HepG2 (cell line): Measurements from ENCODE around the gene GDPD1. TPM values are rescaled to one million over a fixed set of nuclear protein-coding genes. Genes with fewer than 3 reads are reported as not detected.

Source experiments
- CEBPG ChIP-seq: IDR thresholded peaks from 2 replicates; pipeline ENCODE4 v1.6.1; 2016
- DNMT1 ChIP-seq: sonication (generic); formaldehyde crosslinking; IDR thresholded peaks from 2 replicates; pipeline ENCODE4 v1.5.1; 2020; ENCODE audit warnings: mild to moderate bottlenecking, missing genetic modification reagents
- ESRRA ChIP-seq: sonication (generic); formaldehyde crosslinking; IDR thresholded peaks from 2 replicates; pipeline ENCODE4 v1.5.1; 2020; ENCODE audit warnings: mild to moderate bottlenecking, low read depth, missing genetic modification reagents
- ETV5 ChIP-seq: IDR thresholded peaks from 2 replicates; pipeline ENCODE4 v1.6.1; 2018; ENCODE audit warnings: missing biosample characterization, missing genetic modification reagents, inconsistent platforms, borderline replicate concordance
- ISL2 ChIP-seq: sonication (generic); formaldehyde crosslinking; IDR thresholded peaks from 2 replicates; pipeline ENCODE4 v1.5.0; 2020; ENCODE audit warnings: missing genetic modification reagents
- MLXIP ChIP-seq: sonication (generic); formaldehyde crosslinking; IDR thresholded peaks from 2 replicates; pipeline ENCODE4 v1.9.0; 2021; ENCODE audit warnings: missing genetic modification reagents, borderline replicate concordance
- MXI1 ChIP-seq: IDR thresholded peaks from 3 replicates; pipeline ENCODE4 v1.6.1; 2012; ENCODE audit warnings: low read depth, low read length, inconsistent platforms, borderline replicate concordance
- SMARCC2 ChIP-seq: fragments of 450-650 bp; IDR thresholded peaks from 2 replicates; pipeline ENCODE4 v1.6.1; 2017; ENCODE audit warnings: antibody characterized with exemption, mild to moderate bottlenecking
- SOX6 ChIP-seq, 2 experiments: fragments of 450-650 bp in 1 of 2; sonication (generic) in 1 of 2; formaldehyde crosslinking in 1 of 2; IDR thresholded peaks; 2 replicates each; pipeline versions ENCODE4 v1.4.0 to v1.6.1; 2017 to 2020; ENCODE audit warnings: antibody characterized with exemption in 1 of 2, mild to moderate bottlenecking in 1 of 2, missing genetic modification reagents in 1 of 2
- SP4 ChIP-seq: sonication (generic); formaldehyde crosslinking; IDR thresholded peaks from 2 replicates; pipeline ENCODE4 v1.8.1; 2023; ENCODE audit warnings: mild to moderate bottlenecking, missing genetic modification reagents
- SRSF1 ChIP-seq: fragments of 200-400 bp; formaldehyde crosslinking; optimal IDR thresholded peaks from 2 replicates; pipeline ENCODE3; 2017; ENCODE audit warnings: mild to moderate bottlenecking, low read depth, low read length, moderate library complexity
- SRSF9 ChIP-seq: fragments of 200-400 bp; formaldehyde crosslinking; IDR thresholded peaks from 2 replicates; pipeline ENCODE4 v1.6.1; 2018; ENCODE audit warnings: borderline replicate concordance, mild to moderate bottlenecking, low read depth, low read length; ENCODE audit not compliant: insufficient read depth, poor library complexity, severe bottlenecking
- TCF12 ChIP-seq, 2 experiments: fragments of 450-650 bp in 1 of 2; sonication (generic) in 1 of 2; formaldehyde crosslinking in 1 of 2; IDR thresholded peaks; 2 replicates each; pipeline versions ENCODE4 v1.6.1 to v1.8.0; 2017 to 2022; ENCODE audit warnings: antibody characterized with exemption in 1 of 2, mild to moderate bottlenecking in 1 of 2, missing genetic modification reagents in 1 of 2, moderate library complexity in 1 of 2
- TOE1 ChIP-seq: sonication (generic); formaldehyde crosslinking; IDR thresholded peaks from 2 replicates; pipeline ENCODE4 v1.4.0; 2020; ENCODE audit warnings: mild to moderate bottlenecking, missing genetic modification reagents
- YY1 ChIP-seq: IDR thresholded peaks from 2 replicates; pipeline ENCODE4 v1.6.1; 2011; ENCODE audit warnings: low read length, low read depth, moderate library complexity, mild to moderate bottlenecking; ENCODE audit not compliant: insufficient read depth, insufficient replicate concordance
- ZNF10 ChIP-seq: sonication (generic); formaldehyde crosslinking; IDR thresholded peaks from 2 replicates; pipeline ENCODE4 v1.4.0; 2020; ENCODE audit warnings: mild to moderate bottlenecking, low read depth, missing genetic modification reagents, borderline replicate concordance
- ZNF251 ChIP-seq: sonication (generic); formaldehyde crosslinking; IDR thresholded peaks from 2 replicates; pipeline ENCODE4 v1.9.0; 2021; ENCODE audit warnings: mild to moderate bottlenecking, missing genetic modification reagents
- ZNF280B ChIP-seq: sonication (generic); formaldehyde crosslinking; IDR thresholded peaks from 2 replicates; pipeline ENCODE4 v1.5.0; 2020; ENCODE audit warnings: missing genetic modification reagents, mild to moderate bottlenecking, borderline replicate concordance
- ZNF382 ChIP-seq: sonication (generic); formaldehyde crosslinking; IDR thresholded peaks from 2 replicates; pipeline ENCODE4 v1.5.0; 2020; ENCODE audit warnings: missing genetic modification reagents, mild to moderate bottlenecking, borderline replicate concordance
- ZNF451 ChIP-seq: sonication (generic); formaldehyde crosslinking; IDR thresholded peaks from 2 replicates; pipeline ENCODE4 v1.5.0; 2020; ENCODE audit warnings: mild to moderate bottlenecking, missing genetic modification reagents
- ZNF652 ChIP-seq: IDR thresholded peaks from 2 replicates; pipeline ENCODE4 v1.6.1; 2016; ENCODE audit warnings: low read depth, borderline replicate concordance
- ZNF747 ChIP-seq: sonication (generic); formaldehyde crosslinking; IDR thresholded peaks from 2 replicates; pipeline ENCODE4 v1.8.1; 2023; ENCODE audit warnings: missing genetic modification reagents, mild to moderate bottlenecking, borderline replicate concordance
- ZSCAN25 ChIP-seq: sonication (generic); formaldehyde crosslinking; IDR thresholded peaks from 2 replicates; pipeline ENCODE4 v1.8.0; 2022; ENCODE audit warnings: mild to moderate bottlenecking, missing genetic modification reagents
- polyA plus RNA-seq, 8 experiments: library from polyadenylated mRNA; depleted of rRNA in 3 of 8; stranded (reverse) in 7 of 8; unstranded in 1 of 8; fragments of >200 nt; fragmentation: Illumina TruSeq in 4 of 8; extraction: Trizol in 4 of 8; gene quantifications; 2 replicates each; pipeline versions ENCODE4 v1.2.1 to v1.2.3, GENCODE V29; 2011 to 2016; ENCODE audit warnings: low read depth in 4 of 8, missing spikeins in 1 of 8, mixed read lengths in 1 of 8; ENCODE audit not compliant: insufficient read depth in 1 of 8
- total RNA-seq, 5 experiments: library from RNA; depleted of rRNA; stranded (reverse); fragments of >200 nt; fragmentation: Illumina TruSeq; extraction: Trizol; gene quantifications; 2 replicates each; pipeline ENCODE4 v1.2.3, GENCODE V29; 2016; ENCODE audit warnings: low read depth in 1 of 5
- TF ChIP-seq, protein P1 (sequence below): sonication (generic); formaldehyde crosslinking; IDR thresholded peaks from 2 replicates; pipeline ENCODE4 v1.9.0; 2022; ENCODE audit warnings: missing genetic modification reagents, mild to moderate bottlenecking, borderline replicate concordance

Gene GDPD1
- total and polyA plus RNA-seq, 2 of the 13 experiments (the other 11 are each of a cell fraction or from before 2014, with no cell fraction given) = 6.0 to 7.7 TPM

DNA sequence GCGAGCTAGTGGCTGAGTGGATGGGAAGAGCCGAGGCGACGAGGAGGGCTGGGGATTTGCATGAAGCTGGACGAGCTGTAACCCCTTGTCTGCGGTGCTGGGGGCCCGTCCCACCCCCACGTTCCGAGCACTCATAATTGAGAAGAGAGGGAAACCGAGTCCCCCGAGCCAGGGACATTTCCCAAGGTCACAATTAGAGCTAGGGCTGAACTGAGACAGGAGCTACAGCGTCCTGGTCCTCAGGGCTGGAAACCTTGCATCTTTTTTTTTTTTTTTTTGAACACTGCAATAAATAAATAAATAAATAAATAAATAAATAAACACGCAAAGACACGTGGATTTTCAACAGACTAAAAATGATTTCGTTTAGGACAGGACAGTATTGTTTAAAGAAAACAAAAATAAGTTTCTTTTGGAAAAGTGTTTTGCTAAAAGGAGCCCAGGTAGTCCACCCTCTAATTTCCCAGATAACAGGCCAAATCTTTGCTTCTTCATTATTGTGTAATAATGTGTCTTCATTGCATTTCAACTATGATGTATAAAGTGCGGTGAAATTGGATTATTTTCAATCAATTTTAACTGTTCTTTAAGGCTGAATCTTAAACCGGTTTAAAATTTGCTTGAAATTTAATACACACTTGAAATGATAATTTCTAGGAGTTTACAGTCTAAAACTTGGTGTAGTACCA, 992 bp downstream of the GDPD1 start (continued):
- TF ChIP-seq ZNF451 (CRISPR knock-in tag) (no peak), ZNF382 (CRISPR knock-in tag) (no peak), DNMT1 (CRISPR knock-in tag) (no peak), SOX6 (IDR thresholded peaks at IDR 0.05) (no peak), SOX6 (CRISPR knock-in tag; IDR thresholded peaks at IDR 0.05) (no peak), ZNF10 (CRISPR knock-in tag) (no peak), ZNF652 (CRISPR knock-in tag) (peak; percentile 41; the same call in 1 of the 2 replicates), SRSF9 (no peak), ISL2 (no peak), TCF12 (IDR thresholded peaks at IDR 0.05) (no peak), TCF12 (CRISPR knock-in tag; IDR thresholded peaks at IDR 0.05) (no peak), CEBPG (0 out of 2 replicates have a peak, but pooled peaks have one; percentile 32), SRSF1 (peak; percentile 1), SP4 (CRISPR knock-in tag) (no peak), ZNF747 (no peak), MLXIP (CRISPR knock-in tag) (no peak), ZNF251 (no peak), SMARCC2 (no peak), ETV5 (CRISPR knock-in tag) (no peak), MXI1 (no peak), TOE1 (CRISPR knock-in tag) (no peak), YY1 (no peak), ESRRA (no peak), ZSCAN25 (CRISPR knock-in tag) (no peak), ZNF280B (peak; percentile 67; the same call in 1 of the 2 replicates)
- TF ChIP-seq, protein P1, sequence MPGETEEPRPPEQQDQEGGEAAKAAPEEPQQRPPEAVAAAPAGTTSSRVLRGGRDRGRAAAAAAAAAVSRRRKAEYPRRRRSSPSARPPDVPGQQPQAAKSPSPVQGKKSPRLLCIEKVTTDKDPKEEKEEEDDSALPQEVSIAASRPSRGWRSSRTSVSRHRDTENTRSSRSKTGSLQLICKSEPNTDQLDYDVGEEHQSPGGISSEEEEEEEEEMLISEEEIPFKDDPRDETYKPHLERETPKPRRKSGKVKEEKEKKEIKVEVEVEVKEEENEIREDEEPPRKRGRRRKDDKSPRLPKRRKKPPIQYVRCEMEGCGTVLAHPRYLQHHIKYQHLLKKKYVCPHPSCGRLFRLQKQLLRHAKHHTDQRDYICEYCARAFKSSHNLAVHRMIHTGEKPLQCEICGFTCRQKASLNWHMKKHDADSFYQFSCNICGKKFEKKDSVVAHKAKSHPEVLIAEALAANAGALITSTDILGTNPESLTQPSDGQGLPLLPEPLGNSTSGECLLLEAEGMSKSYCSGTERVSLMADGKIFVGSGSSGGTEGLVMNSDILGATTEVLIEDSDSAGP (CRISPR knock-in tag) = no peak
